Measurements from ENCODE around the gene PIGX.

PIGX gene

DNA sequence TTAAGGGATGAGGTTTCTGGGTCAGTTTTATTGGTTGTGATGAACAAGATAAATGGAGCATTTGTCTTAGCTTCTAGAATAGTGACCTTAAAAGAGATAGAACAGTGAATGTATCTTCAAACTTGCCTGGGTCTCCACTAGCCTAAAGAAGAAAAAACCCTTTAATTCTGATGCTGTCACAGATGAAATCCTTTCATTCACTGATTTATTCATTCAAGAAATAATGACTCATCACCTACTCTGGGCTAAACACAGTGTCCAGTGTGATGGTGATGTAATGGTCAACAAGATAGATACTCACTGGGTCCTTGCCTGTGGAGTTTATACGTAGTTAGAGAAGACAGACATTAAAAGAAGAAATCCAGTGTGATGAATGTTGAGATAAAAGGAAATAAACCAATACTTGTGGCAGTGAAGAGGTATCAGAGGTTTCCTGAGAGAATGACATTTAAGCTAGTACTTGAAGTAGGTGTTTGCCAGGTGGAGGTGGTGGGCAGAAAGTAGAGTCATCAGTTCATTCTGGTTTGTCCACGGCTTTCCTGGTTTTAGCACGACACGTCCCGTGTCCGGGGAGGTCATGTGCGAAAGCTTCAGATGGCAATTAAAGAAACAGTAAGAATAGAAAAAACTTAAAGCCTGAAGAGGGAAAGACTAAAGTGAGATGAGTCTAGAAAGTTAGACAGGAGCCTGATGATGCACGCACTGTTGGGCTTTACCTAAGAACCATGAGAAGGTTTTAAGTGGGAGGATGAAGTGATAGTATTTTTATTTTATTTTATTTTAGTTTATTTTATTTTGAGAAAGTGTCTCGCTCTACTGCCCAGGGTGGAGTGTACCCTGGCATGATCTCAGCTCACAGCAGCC, 45.9 kb downstream of the PIGX start:
- DNase-seq, result no peak

DNA sequence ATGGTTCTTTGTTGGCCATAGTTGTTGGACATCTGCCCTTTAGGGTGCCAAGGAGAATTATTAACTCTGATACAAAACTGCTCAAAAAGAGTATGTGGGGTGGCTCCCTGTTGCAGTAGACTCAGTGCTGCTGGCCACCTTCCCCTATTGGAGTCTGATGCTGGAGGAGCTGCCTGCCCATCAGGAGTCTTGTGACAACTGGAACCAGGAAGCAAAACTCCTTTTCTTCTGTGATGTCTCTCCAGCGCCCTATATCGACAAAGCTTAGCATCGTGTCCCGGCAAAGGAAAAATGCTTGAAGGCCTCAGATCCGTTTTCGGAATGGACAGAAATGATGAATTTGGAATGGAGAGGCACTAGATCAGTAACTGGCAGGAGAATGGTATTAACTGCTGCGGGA, 51.0 kb downstream of the PIGX start:
- DNase-seq, result no peak

DNA sequence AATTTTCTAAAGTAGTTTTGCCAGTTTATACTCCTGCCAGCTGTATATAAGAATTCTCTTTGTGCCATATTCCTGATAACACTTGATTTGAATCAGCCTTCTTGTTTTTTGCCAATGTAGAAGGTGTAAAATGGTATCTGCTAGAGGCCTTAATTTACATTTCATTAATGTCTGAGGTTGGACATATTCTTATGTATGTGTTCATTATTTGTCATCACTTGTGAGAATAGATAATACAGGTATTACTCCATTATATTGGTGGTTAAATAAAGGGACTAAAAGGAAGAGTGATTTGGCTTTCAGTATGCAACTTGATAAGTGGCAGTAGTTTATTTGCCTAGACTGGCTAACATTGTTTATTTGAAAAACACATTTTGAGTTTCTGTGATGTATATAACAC, 53.3 kb downstream of the PIGX start:
- DNase-seq, result no peak

DNA sequence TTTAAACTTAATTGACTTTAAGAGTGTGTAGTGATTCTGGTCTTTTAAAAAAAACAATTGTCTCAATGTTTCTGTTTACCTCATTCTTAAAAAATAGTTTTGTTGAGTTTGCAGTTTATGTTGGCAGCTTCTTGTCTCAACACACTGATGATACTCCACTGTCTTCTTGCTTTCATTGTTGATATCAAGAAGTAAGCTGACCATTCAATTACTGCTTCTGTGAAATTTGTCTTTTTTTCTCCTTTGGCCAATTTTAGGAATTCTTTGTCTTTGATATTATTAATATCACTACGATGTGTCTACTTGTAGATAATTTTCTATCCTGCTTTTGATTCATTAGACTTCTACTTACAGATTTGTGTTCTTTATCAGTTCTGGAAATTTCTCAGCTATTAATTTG, 58.9 kb downstream of the PIGX start:
- no peak for DNase-seq

DNA sequence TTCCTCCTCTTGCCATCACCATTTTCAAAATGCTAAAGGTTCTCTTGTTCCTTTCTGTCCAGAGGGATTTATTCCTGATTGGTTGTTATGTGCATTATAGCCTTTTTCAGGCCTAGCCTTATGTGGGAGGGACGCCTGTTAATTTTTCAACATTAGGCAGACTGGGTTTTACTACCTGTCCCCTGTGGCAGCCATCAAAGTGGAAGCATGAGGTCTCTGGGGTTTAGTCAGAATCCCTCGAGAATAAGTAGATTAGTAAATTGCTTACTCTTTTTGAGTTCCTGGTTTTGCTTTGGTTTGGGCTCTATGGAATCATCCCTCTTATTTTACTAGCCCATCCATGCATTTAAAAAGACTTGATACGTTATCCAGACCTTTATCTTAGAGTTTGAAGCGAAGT, 59.9 kb downstream of the PIGX start:
- no peak for DNase-seq

DNA sequence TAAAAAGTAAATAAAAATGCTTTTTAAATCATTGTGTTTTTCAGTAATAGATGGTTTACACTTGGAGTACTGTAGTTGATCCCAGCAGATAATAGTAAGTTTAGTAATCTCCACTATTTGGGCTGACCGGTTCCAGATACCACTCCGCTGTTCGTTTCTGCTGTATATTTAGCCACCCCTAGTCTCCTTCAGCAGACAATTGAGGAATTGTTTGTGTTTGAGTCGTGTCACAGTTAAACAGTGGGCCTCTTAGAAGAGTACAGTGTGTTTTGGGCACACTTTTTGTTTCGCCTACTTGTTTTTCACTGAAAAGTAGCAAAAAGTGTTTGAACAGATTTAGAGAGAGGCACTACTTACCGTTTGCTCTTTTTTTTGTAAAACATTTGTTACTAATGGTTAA, 60.7 kb downstream of the PIGX start:
- no peak for DNase-seq

DNA sequence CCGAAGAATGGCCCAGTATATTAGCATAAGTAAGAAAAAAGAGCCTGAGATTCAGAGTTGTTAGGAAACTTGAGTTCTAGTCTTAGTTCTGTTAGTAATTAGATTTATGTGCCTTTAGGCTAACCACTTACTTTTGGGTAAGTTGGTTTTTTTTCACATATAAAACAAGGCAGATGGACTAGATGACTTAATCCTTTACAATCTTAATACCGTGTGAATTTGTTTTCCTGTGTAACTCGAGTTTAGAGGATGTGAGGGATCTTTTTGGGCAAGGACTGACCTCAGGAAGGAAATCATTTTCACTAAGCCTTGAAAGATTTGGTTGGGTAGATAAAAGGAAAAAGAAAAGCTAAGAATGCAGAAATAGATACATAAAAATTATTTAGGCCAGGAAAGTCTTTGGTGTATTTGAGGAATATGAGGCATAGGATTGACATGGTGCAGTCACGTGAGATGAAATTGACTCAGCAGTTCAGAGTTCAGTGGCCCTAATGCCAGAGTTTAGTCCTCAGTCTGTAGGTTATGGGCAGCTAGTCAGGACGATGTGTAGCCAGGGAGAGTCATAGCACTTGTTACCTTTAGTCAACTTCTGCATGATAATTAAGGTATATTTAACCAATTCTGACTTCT, 62.1 kb downstream of the PIGX start:
- no peak for DNase-seq

DNA sequence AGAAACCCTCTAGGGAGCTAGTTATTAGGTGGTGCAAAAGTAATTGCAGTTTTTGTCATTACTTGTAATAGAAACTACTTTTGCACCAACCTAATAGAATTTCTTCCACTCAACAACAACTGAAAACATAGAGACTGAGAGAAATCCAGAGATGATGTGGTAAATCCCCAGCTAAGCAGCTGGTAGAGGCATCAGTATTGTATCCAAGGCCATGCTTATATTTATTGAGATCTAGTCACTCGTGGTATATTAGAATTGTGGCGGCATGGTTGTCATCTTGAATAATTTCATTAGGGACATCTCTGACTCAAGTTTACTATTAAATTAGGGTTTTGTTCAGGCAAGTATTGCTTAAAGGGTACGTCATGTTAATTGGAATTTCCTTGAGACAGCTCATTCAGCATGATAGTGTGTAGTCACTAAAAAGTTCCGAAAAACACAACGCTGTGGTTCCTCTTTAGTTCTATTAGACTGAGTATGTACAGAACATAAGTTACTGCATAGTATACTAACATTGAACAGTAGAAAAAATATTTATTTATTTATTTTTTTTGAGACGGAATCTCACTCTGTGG, 62.8 kb downstream of the PIGX start:
- DNase-seq, result no peak

DNA sequence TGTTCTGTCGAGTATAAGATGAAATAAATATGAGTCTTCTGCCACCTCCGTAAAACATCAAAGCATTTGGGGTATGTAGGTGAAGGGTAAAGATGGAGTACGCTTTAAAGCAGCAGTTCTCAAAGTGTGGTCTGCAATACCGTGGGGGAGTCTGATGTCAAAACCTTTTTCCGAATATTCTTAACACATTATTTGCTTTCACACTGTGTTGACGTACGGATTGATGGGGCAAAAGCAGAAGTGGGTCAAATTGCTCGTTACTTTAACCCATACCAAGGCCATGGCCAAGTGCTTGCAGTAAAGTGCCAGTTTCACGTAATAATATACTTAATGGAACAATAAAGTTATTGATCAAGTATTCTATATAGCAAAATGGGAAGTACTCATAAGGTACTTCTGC, 63.8 kb downstream of the PIGX start:
- DNase-seq, result no peak

DNA sequence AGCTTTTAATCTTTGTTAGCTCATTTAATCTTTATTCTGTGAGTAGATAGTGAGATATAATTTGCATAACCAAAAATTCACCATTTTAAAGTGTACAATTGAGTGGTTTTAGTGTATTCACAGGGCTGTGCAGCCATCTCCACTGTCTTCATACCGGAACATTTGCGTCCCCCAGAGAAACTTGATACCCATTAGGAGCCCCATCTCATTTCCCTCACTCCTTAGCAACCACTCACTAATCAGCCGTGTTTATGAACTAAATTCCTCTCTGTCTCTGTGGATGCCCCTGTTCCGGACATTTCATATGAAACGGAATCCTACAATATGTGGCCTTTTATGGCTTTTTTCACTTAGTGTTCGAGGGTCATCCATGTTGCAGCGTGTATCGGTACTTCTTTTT, 65.7 kb downstream of the PIGX start:
- DNase-seq, result no peak

DNA sequence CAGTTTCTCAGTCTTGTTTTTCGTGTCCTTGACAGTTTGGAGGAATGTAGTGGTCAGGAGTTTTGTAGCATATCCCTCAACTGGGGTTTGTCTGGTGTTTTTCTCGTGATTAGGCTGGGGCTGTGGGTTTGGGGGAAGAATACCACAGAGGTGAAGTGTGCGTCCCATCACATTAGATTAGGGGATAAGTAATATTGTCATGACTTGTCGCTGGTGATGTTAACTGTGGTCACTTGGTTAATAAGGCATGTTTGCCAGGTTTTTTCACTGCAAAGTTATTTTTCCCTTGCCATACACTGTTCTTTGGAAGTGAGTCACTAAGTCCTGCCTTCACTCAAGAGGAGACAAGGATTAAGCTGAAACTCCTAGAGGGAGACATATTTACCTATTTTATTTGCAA, 66.6 kb downstream of the PIGX start:
- DNase-seq, result no peak

DNA sequence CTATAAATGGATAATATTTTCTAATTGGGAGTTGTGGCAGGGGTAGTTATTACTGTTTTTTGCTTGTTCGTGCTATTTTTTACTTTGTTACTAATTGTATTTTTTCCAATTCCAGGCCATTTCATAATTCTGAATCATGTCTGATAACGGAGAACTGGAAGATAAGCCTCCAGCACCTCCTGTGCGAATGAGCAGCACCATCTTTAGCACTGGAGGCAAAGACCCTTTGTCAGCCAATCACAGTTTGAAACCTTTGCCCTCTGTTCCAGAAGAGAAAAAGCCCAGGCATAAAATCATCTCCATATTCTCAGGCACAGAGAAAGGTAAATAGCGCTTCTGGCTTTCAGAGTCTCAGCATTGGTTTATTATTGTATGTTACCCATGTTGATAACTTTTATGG, 70.3 kb downstream of the PIGX start:
- DNase-seq, result no peak
